GM12872 (cell line): ENCODE measurements around the gene TRIM65.

Experiments
- TF ChIP-seq, protein P1 (sequence below): IDR thresholded peaks from 3 replicates; pipeline ENCODE4 v1.5.1; 2011; ENCODE audit warnings: low read depth, mild to moderate bottlenecking, low read length, moderate library complexity; ENCODE audit not compliant: insufficient read depth

TRIM65 gene

DNA sequence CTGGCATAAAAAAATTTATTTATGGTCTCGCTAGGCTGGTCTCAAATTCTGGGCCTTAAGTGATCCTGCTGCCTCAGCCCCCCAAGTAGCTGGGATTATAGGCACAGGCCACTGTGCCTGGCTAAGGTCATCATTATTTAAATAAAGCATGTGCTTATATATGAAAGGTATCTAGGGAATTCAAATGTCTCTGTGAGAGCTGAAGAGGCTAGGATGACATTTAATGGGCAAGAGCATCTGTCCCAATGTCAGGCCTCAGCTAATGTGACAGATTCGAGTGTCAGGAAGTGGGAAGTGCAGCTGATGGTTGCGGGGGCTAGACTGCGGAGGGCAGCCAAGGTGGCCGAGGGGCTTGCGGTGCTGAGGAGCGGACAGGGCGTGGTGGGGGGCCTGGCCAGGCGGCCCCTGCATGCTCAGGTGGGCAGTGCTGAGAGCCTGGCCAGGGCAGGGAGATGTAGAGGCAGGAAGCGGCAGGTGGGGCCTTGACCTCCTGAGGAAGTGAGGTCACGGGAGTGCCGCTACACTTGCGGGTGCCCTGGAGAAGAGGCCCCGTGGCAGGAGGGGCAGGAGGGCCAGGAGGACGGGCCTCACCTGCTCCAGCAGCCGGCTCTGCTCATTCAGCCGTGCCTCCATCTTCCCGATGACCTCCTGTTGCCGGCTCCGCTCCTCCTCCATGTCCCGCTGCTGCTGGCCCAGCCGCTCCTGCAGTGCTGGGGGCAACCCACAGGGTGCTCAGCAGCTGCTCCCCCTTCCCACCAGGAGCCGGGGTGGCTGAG is 20.6 kb upstream of the TRIM65 start:
- TF ChIP-seq, protein P1, sequence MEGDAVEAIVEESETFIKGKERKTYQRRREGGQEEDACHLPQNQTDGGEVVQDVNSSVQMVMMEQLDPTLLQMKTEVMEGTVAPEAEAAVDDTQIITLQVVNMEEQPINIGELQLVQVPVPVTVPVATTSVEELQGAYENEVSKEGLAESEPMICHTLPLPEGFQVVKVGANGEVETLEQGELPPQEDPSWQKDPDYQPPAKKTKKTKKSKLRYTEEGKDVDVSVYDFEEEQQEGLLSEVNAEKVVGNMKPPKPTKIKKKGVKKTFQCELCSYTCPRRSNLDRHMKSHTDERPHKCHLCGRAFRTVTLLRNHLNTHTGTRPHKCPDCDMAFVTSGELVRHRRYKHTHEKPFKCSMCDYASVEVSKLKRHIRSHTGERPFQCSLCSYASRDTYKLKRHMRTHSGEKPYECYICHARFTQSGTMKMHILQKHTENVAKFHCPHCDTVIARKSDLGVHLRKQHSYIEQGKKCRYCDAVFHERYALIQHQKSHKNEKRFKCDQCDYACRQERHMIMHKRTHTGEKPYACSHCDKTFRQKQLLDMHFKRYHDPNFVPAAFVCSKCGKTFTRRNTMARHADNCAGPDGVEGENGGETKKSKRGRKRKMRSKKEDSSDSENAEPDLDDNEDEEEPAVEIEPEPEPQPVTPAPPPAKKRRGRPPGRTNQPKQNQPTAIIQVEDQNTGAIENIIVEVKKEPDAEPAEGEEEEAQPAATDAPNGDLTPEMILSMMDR, result no peak

DNA sequence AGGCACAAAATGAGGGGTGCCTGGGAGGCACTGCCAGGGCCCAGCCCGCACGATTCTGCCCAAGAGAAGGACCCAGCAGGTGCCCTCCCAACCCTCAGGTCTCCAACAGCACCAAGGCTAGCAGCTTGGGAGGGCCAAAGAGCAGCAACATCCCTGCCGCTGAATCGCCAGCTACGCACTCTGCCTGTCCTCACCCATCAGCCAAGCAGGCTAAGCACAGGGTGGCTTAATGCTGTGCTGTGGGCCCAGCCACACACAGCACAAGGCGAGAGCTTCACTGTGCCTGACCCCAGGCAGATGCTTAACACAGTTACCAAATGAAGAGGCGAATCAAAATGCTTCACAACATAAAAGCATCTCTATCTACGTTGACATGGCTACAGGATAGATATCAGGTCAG is 18.5 kb upstream of the TRIM65 start:
- TF ChIP-seq, protein P1, result no peak

DNA sequence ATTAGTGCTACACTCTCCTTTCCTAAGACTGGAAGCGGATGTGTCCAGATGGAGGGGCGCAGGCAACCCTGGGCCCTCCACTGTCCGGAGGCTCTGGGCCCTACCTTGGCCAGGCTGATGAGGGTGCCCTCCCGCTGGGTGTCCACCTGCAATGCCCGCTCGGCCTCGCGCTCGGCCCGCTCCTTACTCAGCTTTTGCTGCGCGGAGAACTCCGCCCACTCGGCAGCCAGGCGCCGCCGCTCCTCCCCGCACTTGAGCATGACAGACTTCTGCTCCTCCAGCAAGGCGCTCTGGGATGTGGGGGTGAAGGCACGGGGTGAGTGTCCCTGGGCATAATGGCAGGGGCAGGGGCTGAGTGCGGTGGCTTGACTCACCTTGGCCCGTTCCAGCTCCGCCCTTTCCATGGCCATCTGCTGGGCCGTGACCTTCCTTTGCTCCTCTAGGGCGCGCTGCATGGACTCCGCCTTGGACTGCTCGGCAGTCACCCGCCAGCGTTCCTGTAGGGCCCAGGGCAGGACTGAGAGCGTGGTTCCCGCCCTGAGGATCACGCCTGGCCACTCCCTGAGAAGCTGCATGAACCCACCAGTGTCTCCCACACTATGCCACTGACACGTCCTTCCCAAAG is 18.0 kb upstream of the TRIM65 start:
- TF ChIP-seq, protein P1, result no peak

DNA sequence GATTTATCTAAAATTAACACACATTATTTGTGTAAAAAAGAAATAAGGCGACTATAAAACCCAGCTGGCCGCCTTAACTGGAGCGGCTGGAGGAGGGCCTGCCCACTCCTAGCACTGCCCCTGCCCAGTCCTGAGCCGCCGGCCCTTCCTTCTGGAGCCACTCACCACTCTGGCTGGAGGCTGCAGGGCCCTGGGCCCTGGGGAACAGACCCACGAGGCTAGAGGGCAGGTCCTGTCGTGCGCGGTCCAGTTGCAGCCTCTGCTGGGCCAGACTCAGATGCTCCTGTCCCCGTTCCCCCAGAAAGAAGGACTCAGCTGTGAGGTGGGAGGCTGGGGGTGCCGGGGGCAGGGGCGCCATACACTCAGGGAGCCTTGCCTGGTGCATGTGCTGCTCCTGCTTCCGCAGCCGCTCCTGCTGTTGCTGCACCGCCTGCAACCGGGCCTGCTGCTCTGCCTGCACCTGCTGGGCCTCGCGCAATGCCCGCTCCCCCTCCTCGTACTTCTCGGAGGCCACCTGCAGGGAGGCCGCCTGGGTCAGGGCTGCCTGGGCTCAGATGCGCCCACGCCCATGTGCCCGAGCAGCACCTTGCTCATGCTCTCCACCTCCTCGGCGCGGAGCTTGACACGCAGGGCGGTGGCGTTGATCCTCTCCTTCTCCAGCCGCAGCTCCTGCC is 16.9 kb upstream of the TRIM65 start:
- TF ChIP-seq, protein P1, result no peak

DNA sequence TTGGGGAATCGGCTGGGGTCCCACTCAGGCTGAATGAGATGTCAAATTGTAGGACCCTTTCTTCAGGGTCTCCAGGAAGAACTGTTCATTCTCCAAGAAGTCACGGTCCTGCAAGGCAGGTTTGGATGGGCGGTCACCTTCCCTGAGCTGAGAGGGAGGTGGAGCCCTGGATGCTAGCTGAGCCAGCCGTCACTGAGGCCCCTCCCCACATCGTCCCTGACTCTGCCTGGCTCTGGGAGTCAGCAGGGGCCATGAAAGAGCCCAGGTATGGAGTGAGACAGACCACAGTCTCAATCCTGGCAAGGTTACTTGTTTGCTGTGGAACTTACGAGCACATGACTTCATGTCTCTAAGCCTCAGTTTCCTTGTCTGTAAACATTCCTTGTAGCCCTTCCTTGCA is 13.9 kb upstream of the TRIM65 start:
- TF ChIP-seq, protein P1, result no peak

DNA sequence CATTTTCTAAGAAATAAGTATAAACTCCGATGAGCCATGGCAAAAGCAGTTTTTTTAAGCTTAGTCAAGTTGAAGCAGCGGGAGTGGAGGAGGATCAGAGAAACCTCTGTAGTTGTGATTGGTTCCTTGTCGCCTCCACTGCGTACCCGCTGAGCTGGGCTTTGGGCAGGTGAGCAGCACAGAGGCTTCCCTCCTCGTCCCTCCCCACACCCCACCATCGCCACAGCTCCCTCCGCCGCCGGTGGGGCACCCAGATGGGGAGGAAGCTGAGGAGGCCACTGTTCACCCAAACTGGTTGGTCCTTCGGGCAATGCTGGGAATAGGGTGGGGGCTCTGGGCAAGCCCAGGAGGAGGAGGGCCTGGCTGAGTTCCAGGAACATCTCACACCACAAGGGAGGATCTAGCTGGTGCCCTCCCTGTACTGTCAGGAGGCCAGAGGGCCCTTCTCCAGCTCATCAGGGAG is 13.1 kb upstream of the TRIM65 start:
- TF ChIP-seq, protein P1, result no peak

DNA sequence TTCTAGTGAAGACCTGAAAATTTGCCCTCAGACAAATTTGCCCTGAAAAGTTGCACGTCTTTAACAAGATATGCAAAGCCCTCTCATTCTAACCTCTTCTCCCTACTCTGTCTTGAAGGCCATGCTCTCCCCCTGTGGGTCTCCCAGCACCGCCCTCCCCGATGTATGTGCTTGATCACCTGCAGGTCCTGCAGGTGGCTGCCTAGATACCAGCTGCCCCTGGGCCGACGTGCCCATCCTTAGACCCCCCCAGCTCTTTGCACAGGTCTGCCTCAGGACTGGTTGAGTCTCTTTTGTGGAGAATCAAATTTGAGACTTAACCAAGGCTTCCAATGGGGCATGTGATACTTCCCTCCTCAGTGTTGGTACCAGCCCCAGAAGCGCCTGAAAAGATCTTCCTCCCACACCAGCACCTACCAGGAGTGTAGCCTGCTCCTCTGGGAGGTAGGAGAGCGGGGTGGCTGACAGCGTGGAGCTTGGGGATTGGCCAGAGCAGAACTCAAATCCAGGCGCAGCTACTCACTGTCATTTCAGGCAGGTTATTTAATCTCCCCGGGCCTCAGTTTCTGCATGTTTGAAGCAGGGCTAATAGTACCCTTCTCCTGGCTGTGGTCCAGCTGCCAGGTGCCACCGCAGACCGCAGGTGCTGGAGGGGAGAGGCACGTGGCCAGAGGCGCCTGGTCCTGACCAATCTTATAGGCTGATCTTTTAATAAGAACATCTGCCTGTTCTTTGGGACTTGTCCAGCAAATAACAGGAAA is 12.5 kb upstream of the TRIM65 start:
- TF ChIP-seq, protein P1, result no peak
